DMS153 treated with DMSO at 0.1 percent for 48 hours (cell line): Measurements from ENCODE around the gene CAMKMT.
A peak's percentile ranks its signal among the peaks of the same experiment; 100 is the strongest.
"Not testable (repeated sequence)": the region's sequence is repeated elsewhere in the genome, so short reads cannot be mapped to it uniquely, and the experiment has no call there.

Source experiments
- DNase-seq: peaks from one replicate; lab custom pipeline; 2025; ENCODE audit not compliant: unreplicated experiment; lab: John Stamatoyannopoulos, UW

CAMKMT gene

GRCh38 chr2:44580875-44581515, 219.2 kb downstream of the CAMKMT start:
- DNase-seq: no peak

GRCh38 chr2:44582363-44583008, 220.7 kb downstream of the CAMKMT start:
- DNase-seq: no peak

- DNase-seq: not testable (repeated sequence)
Observed at GRCh38 chr2:44595615-44596014, 233.9 kb downstream of the CAMKMT start.

- DNase-seq: no peak
Observed at GRCh38 chr2:44596537-44597320, 235.0 kb downstream of the CAMKMT start.

GRCh38 chr2:44598330-44599119, 236.8 kb downstream of the CAMKMT start:
- DNase-seq: no peak

- DNase-seq: no peak
Observed at GRCh38 chr2:44599130-44599529, 237.4 kb downstream of the CAMKMT start.

- no peak for DNase-seq
Observed at GRCh38 chr2:44602446-44602845, 240.7 kb downstream of the CAMKMT start.

- no peak for DNase-seq
Observed at GRCh38 chr2:44605511-44605910, 243.8 kb downstream of the CAMKMT start.

- no peak for DNase-seq
Observed at GRCh38 chr2:44612276-44612675, 250.5 kb downstream of the CAMKMT start.

GRCh38 chr2:44614940-44615339, 253.2 kb downstream of the CAMKMT start:
- no peak for DNase-seq

GRCh38 chr2:44615950-44616518, 254.3 kb downstream of the CAMKMT start:
- no peak for DNase-seq

- no peak for DNase-seq
Observed at GRCh38 chr2:44616667-44617155, 255.0 kb downstream of the CAMKMT start.

- DNase-seq: no peak
Observed at GRCh38 chr2:44618251-44619023, 256.7 kb downstream of the CAMKMT start.

- no peak for DNase-seq
Observed at GRCh38 chr2:44620189-44620990, 258.6 kb downstream of the CAMKMT start.

GRCh38 chr2:44623622-44624351, 262.0 kb downstream of the CAMKMT start:
- peak; percentile 81 for DNase-seq

- DNase-seq: no peak
Observed at GRCh38 chr2:44628297-44628696, 266.6 kb downstream of the CAMKMT start.

- no peak for DNase-seq
Observed at GRCh38 chr2:44632931-44633689, 271.4 kb downstream of the CAMKMT start.

- no peak for DNase-seq
Observed at GRCh38 chr2:44635725-44636124, 274.0 kb downstream of the CAMKMT start.
